MV-4-11 (cell line): ENCODE measurements around the gene PDE10A.

ENCODE experiments used
- DNase-seq: peaks from one replicate; lab custom pipeline; 2025; lab: John Stamatoyannopoulos, UW

Gene PDE10A

GRCh38 chr6:165655191-165655590, 7.8 kb downstream of the PDE10A start:
- no peak for DNase-seq

GRCh38 chr6:165654144-165654543, 8.9 kb downstream of the PDE10A start:
- no peak for DNase-seq

- DNase-seq: no peak
Observed at GRCh38 chr6:165653607-165654006, 9.4 kb downstream of the PDE10A start.

GRCh38 chr6:165653196-165653595, 9.8 kb downstream of the PDE10A start:
- DNase-seq: no peak

GRCh38 chr6:165652766-165653165, 10.3 kb downstream of the PDE10A start:
- no peak for DNase-seq

- no peak for DNase-seq
Observed at GRCh38 chr6:165649166-165650137, 13.6 kb downstream of the PDE10A start.

GRCh38 chr6:165647041-165647440, 16.0 kb downstream of the PDE10A start:
- DNase-seq: no peak

GRCh38 chr6:165645919-165646318, 17.1 kb downstream of the PDE10A start:
- no peak for DNase-seq

GRCh38 chr6:165644586-165645266, 18.3 kb downstream of the PDE10A start:
- no peak for DNase-seq

GRCh38 chr6:165643015-165643414, 20.0 kb downstream of the PDE10A start:
- DNase-seq: no peak

- no peak for DNase-seq
Observed at GRCh38 chr6:165641672-165642156, 21.3 kb downstream of the PDE10A start.

- no peak for DNase-seq
Observed at GRCh38 chr6:165640806-165641205, 22.2 kb downstream of the PDE10A start.

- DNase-seq: no peak
Observed at GRCh38 chr6:165638530-165638929, 24.5 kb downstream of the PDE10A start.

- no peak for DNase-seq
Observed at GRCh38 chr6:165637586-165637985, 25.5 kb downstream of the PDE10A start.

GRCh38 chr6:165636402-165637048, 26.5 kb downstream of the PDE10A start:
- DNase-seq: no peak

GRCh38 chr6:165635965-165636364, 27.1 kb downstream of the PDE10A start:
- no peak for DNase-seq

- no peak for DNase-seq
Observed at GRCh38 chr6:165634101-165634880, 28.8 kb downstream of the PDE10A start.

- no peak for DNase-seq
Observed at GRCh38 chr6:165632194-165632593, 30.8 kb downstream of the PDE10A start.

GRCh38 chr6:165630544-165630953, 32.5 kb downstream of the PDE10A start:
- no peak for DNase-seq

- DNase-seq: no peak
Observed at GRCh38 chr6:165628955-165629354, 34.1 kb downstream of the PDE10A start.

- DNase-seq: no peak
Observed at GRCh38 chr6:165627366-165627765, 35.7 kb downstream of the PDE10A start.

- DNase-seq: no peak
Observed at GRCh38 chr6:165626711-165627110, 36.3 kb downstream of the PDE10A start.
